OCI-LY7 (cell line): ENCODE results near the gene NRF1. TPM values are rescaled to one million over a fixed set of nuclear protein-coding genes. Genes with fewer than 3 reads are reported as not detected.

Source experiments
- BruUV-seq: library from RNA; stranded (reverse); fragments of 400-500 nt; replicated peaks from 2 replicates; lab custom pipeline; 2021; lab: Mats Ljungman, UMichigan
- CTCF ChIA-PET: fragments of 300-600 bp; sonication (Branson Sonifier 250); formaldehyde crosslinking; loops from one replicate; lab custom pipeline; 2022; ENCODE audit warnings: antibody characterized with exemption; ENCODE audit not compliant: unreplicated experiment; lab: Charles Lee
- POLR2A ChIA-PET: fragments of 300-600 bp; sonication (Branson Sonifier 250); formaldehyde crosslinking; loops from one replicate; lab custom pipeline; 2022; ENCODE audit warnings: antibody characterized with exemption; lab: Charles Lee
- DNase-seq: peaks from one replicate; pipeline ENCODE4 v3.0.0-alpha.2; 2015; ENCODE audit warnings: low spot score
- H2AFZ ChIP-seq: fragments of 200-600 bp; sonication (generic), shearing (Covaris generic); 2 replicates; pipeline ENCODE4 v1.6.1; 2014; ENCODE audit warnings: mild to moderate bottlenecking, antibody characterized with exemption, low read length, moderate library complexity
- H3K27ac ChIP-seq: fragments of 200-600 bp; sonication (generic); 2 replicates; pipeline ENCODE4 v1.5.1; 2014; ENCODE audit warnings: mixed run types, low read depth, mild to moderate bottlenecking, moderate library complexity, low read length, inconsistent platforms; ENCODE audit not compliant: poor library complexity, severe bottlenecking
- H3K36me3 ChIP-seq: fragments of 200-600 bp; sonication (generic); 2 replicates; pipeline ENCODE4 v1.6.1; 2014; ENCODE audit warnings: mild to moderate bottlenecking, antibody characterized with exemption, low read length, moderate library complexity, mixed read lengths; ENCODE audit not compliant: insufficient read depth
- H3K4me1 ChIP-seq: fragments of 200-600 bp; sonication (generic); 2 replicates; pipeline ENCODE4 v1.5.1; 2014; ENCODE audit warnings: mild to moderate bottlenecking, low read length; ENCODE audit not compliant: insufficient read depth, poor library complexity, severe bottlenecking
- H3K4me2 ChIP-seq: fragments of 200-600 bp; sonication (generic); 2 replicates; pipeline ENCODE4 v1.6.1; 2014; ENCODE audit warnings: mild to moderate bottlenecking, low read length
- H3K4me3 ChIP-seq: fragments of 200-600 bp; sonication (generic); 2 replicates; pipeline ENCODE4 v1.5.1; 2014; ENCODE audit warnings: mild to moderate bottlenecking, low read depth, low read length; ENCODE audit not compliant: poor library complexity, severe bottlenecking
- H3K79me2 ChIP-seq: fragments of 200-600 bp; sonication (generic); 2 replicates; pipeline ENCODE4 v1.6.1; 2016; ENCODE audit warnings: low read depth, mild to moderate bottlenecking, low read length, moderate library complexity, mixed read lengths; ENCODE audit not compliant: insufficient read depth
- H3K9me2 ChIP-seq: fragments of 200-600 bp; sonication (generic); 2 replicates; pipeline ENCODE4 v1.6.1; 2016; ENCODE audit warnings: mild to moderate bottlenecking, low read length, mixed read lengths; ENCODE audit not compliant: insufficient read depth
- H3K9me3 ChIP-seq: fragments of 200-600 bp; sonication (generic); 2 replicates; pipeline ENCODE4 v1.6.1; 2014; ENCODE audit warnings: mild to moderate bottlenecking, mixed run types, low read length, mixed read lengths
- H4K20me1 ChIP-seq: fragments of 200-600 bp; sonication (generic); 2 replicates; pipeline ENCODE4 v1.6.1; 2014; ENCODE audit warnings: mild to moderate bottlenecking, antibody characterized with exemption, low read length, moderate library complexity, mixed read lengths; ENCODE audit not compliant: insufficient read depth
- EZH2phosphoT487 ChIP-seq: fragments of 200-600 bp; sonication (generic); IDR thresholded peaks from 2 replicates; pipeline ENCODE4 v1.6.1; 2018; ENCODE audit warnings: low read depth, borderline replicate concordance, mild to moderate bottlenecking, mixed run types, antibody characterized with exemption, low read length, moderate library complexity, mixed read lengths
- intact Hi-C: fragments of 100-400 bp; cut with micrococcal nuclease; formaldehyde crosslinking; loops from one replicate; pipeline ENCODE4 v1.10.0; 2022; ENCODE audit not compliant: unreplicated experiment
- total RNA-seq, 2 experiments: library from RNA; depleted of rRNA in 1 of 2; stranded (reverse); fragments of >200 nt in 1 of 2; shearing (Covaris generic) in 1 of 2; gene quantifications; 2 replicates each; pipeline ENCODE4 v1.2.3, GENCODE V29; 2014 to 2022
- TF ChIP-seq, protein P1 (sequence below): fragments of 200-600 bp; sonication (generic); conservative IDR thresholded peaks from 2 replicates; pipeline ENCODE4 v1.5.1; 2014; ENCODE audit warnings: mild to moderate bottlenecking, antibody characterized with exemption, low read length, moderate library complexity, mixed read lengths

NRF1 gene
- total RNA-seq, 2 experiments from 2014 or later: 26.5 to 26.9 TPM

DNA sequence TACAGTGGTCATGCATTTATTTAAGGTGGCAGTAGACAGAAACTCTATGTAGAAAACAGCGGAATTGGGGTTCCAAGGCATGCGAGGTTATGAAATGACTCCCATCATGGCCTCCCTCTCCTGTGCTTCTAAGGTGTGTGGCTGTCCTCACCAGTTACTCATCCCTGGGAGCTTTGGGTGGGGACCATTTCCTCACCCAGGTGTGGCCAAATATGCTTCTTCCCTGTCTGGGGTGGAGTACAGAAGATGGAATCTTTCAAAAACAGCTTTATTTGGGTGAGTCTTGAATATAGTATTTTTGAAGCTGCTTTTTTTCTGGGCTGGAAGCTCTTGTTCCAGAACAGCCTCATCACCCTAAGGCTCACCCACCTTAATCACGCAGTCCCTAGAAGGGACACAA is 139.0 kb downstream of the NRF1 start:
- no peak overlapping the region for H3K4me3 ChIP-seq
- no peaks in the 10 kb centered on the region for H3K9me2 ChIP-seq
- no TSS peak for BruUV-seq
- no peak overlapping the region for H2AFZ ChIP-seq
- no peak for DNase-seq
- no peak for TF ChIP-seq EZH2phosphoT487
- TF ChIP-seq, protein P1, sequence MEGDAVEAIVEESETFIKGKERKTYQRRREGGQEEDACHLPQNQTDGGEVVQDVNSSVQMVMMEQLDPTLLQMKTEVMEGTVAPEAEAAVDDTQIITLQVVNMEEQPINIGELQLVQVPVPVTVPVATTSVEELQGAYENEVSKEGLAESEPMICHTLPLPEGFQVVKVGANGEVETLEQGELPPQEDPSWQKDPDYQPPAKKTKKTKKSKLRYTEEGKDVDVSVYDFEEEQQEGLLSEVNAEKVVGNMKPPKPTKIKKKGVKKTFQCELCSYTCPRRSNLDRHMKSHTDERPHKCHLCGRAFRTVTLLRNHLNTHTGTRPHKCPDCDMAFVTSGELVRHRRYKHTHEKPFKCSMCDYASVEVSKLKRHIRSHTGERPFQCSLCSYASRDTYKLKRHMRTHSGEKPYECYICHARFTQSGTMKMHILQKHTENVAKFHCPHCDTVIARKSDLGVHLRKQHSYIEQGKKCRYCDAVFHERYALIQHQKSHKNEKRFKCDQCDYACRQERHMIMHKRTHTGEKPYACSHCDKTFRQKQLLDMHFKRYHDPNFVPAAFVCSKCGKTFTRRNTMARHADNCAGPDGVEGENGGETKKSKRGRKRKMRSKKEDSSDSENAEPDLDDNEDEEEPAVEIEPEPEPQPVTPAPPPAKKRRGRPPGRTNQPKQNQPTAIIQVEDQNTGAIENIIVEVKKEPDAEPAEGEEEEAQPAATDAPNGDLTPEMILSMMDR: no peak
- intact Hi-C loops: no loop called here
- no peaks in the 10 kb centered on the region for H3K4me1 ChIP-seq
- H3K36me3 ChIP-seq: peaks cover 32% of the 10 kb centered on the region
- no peaks in the 10 kb centered on the region for H4K20me1 ChIP-seq
- POLR2A ChIA-PET: interaction anchor here (1.0 kb wide), 1 partner anchor 12 kb away, joined by 3 read pairs; no protein-coding TSS in a partner anchor
- no peaks in the 10 kb centered on the region for H3K9me3 ChIP-seq
- CTCF ChIA-PET: no interaction called here
- no peaks in the 10 kb centered on the region for H3K79me2 ChIP-seq
- H3K27ac ChIP-seq: no peak overlapping the region
- H3K4me2 ChIP-seq: no peak overlapping the region

DNA sequence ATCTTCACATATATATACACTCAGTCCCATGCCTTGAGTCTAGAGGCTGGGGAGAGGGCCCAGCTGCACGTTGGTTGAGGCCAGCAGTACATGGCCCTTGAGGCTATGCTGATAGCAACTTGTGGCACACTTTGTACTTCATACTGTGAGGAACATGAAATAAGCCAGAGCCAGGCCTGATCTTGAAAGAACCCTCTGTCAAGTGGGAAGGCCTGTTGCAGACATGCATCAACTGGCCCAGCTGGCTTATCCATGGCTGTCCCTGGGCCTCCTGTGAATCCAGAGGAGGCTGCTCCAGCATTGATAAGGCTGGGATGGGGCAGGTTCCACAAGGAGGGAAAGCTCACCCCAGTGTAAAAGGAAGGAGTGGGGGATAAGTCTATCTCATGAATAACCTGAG is 140.4 kb downstream of the NRF1 start:
- Histone ChIP-seq H3K79me2 (no peaks in the 10 kb centered on the region), H3K9me3 (no peaks in the 10 kb centered on the region), H3K27ac (no peak overlapping the region), H4K20me1 (no peaks in the 10 kb centered on the region), H2AFZ (no peak overlapping the region), H3K4me1 (no peaks in the 10 kb centered on the region), H3K9me2 (no peaks in the 10 kb centered on the region), H3K4me3 (no peak overlapping the region), H3K36me3 (peaks cover 38% of the 10 kb centered on the region), H3K4me2 (no peak overlapping the region)
- no peak for DNase-seq
- TF ChIP-seq EZH2phosphoT487: no peak
- POLR2A ChIA-PET: interaction anchor here (0.6 kb wide), 1 partner anchor 860 kb away, joined by 3 read pairs; no protein-coding TSS in a partner anchor
- intact Hi-C loops: no loop called here
- CTCF ChIA-PET: no interaction called here
- BruUV-seq: no TSS peak

DNA sequence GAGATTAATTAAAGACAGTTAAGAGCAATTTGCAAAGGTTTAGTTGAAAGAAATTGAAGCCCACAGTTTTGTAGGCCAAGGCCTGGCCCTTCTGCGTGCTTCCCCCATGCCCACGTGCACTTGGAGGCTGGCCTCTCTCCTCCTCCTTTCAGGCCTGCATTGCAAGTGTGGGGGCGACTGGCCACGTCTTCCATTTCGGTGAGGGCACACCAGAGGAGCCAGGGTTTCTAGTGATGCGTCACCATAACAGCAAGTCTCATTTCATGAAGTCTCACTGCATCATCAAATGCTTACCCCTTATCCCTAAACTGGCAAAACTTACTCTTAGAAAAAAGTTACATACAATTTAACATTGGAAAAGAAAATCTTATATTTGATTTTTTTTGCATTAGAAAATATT is 141.2 kb downstream of the NRF1 start:
- DNase-seq: no peak
- H3K4me2 ChIP-seq: no peak overlapping the region
- H3K27ac ChIP-seq: no peak overlapping the region
- no peak for TF ChIP-seq EZH2phosphoT487
- TF ChIP-seq, protein P1: no peak
- H3K4me3 ChIP-seq: no peak overlapping the region
- POLR2A ChIA-PET: no interaction called here
- intact Hi-C loops: no loop called here
- H4K20me1 ChIP-seq: no peaks in the 10 kb centered on the region
- no peak overlapping the region for H2AFZ ChIP-seq
- H3K79me2 ChIP-seq: no peaks in the 10 kb centered on the region
- H3K9me2 ChIP-seq: no peaks in the 10 kb centered on the region
- CTCF ChIA-PET: no interaction called here
- H3K36me3 ChIP-seq: peaks cover 32% of the 10 kb centered on the region
- H3K9me3 ChIP-seq: no peaks in the 10 kb centered on the region
- BruUV-seq: no TSS peak
- H3K4me1 ChIP-seq: no peaks in the 10 kb centered on the region
